H1 (cell line): ENCODE measurements around the gene COA1. TPM values are rescaled to one million over a fixed set of nuclear protein-coding genes. Genes with fewer than 3 reads are reported as not detected.
A peak's percentile ranks its signal among the peaks of the same experiment; 100 is the strongest.

ENCODE experiments used
- CTCF ChIA-PET: fragments of 300-600 bp; sonication (Branson Sonifier 250); formaldehyde crosslinking; loops from one replicate; lab custom pipeline; 2021; ENCODE audit not compliant: partially characterized antibody; lab: Charles Lee
- POLR2A ChIA-PET: fragments of 300-600 bp; sonication (Branson Sonifier 250); formaldehyde crosslinking; loops from one replicate; lab custom pipeline; 2021; ENCODE audit warnings: inconsistent platforms; ENCODE audit not compliant: partially characterized antibody; lab: Charles Lee
- DNase-seq, 2 experiments: peaks; one replicate each; pipeline versions ENCODE4 v3.0.0 to v3.0.0-alpha.2; 2010 to 2022; ENCODE audit warnings: low spot score in 2 of 2, low read depth in 1 of 2, mixed read lengths in 1 of 2
- FAIRE-seq: peaks from 2 replicates; lab custom pipeline; 2011; peaks lifted over from hg19 to GRCh38; lab: Jason Lieb, UNC
- H2AFZ ChIP-seq: 2 replicates; pipeline ENCODE4 v1.8.1; 2012; ENCODE audit warnings: low read length, inconsistent platforms
- H2AK5ac ChIP-seq: 2 replicates; pipeline ENCODE4 v1.6.1; 2013; ENCODE audit warnings: low read depth, low read length
- H2BK120ac ChIP-seq: replicated peaks from 2 replicates; pipeline ENCODE3; 2013; ENCODE audit warnings: low read depth, low read length, inconsistent platforms
- H2BK12ac ChIP-seq: 2 replicates; pipeline ENCODE4 v1.6.1; 2013; ENCODE audit warnings: low read depth, low read length
- H2BK15ac ChIP-seq: 2 replicates; pipeline ENCODE4 v1.6.1; 2013; ENCODE audit warnings: low read length
- H2BK20ac ChIP-seq: 2 replicates; pipeline ENCODE4 v1.6.1; 2013; ENCODE audit warnings: low read length
- H2BK5ac ChIP-seq: 2 replicates; pipeline ENCODE4 v1.6.1; 2013; ENCODE audit warnings: low read depth, low read length
- H3K14ac ChIP-seq: 2 replicates; pipeline ENCODE4 v1.6.1; 2013; ENCODE audit warnings: inconsistent platforms; ENCODE audit not compliant: insufficient read length
- H3K18ac ChIP-seq: 2 replicates; pipeline ENCODE4 v1.6.1; 2013; ENCODE audit warnings: low read length; ENCODE audit errors: extremely low read depth
- H3K23ac ChIP-seq: 2 replicates; pipeline ENCODE4 v1.6.1; 2013; ENCODE audit warnings: inconsistent platforms; ENCODE audit not compliant: insufficient read length
- H3K23me2 ChIP-seq: 2 replicates; pipeline ENCODE4 v1.6.1; 2013; ENCODE audit warnings: low read depth, low read length
- H3K27ac ChIP-seq: 2 replicates; pipeline ENCODE4 v1.6.1; 2011; ENCODE audit warnings: low read depth, low read length, inconsistent platforms
- H3K27me3 ChIP-seq, 4 experiments: replicated peaks in 1 of 4; 1 replicate in 1 of 4; 2 replicates in 3 of 4; pipeline versions ENCODE4 v1.6.1 to v1.8.1; 2011 to 2013; ENCODE audit warnings: low read length in 3 of 4, mild to moderate bottlenecking in 3 of 4, inconsistent platforms in 2 of 4, mixed read lengths in 2 of 4, moderate library complexity in 1 of 4; ENCODE audit not compliant: control insufficient read depth in 3 of 4, insufficient read depth in 3 of 4; ENCODE audit errors: extremely low read depth in 1 of 4
- H3K36me3 ChIP-seq, 4 experiments: 2 replicates each; pipeline versions ENCODE4 v1.6.1 to v1.8.1; 2011 to 2013; ENCODE audit warnings: mild to moderate bottlenecking in 4 of 4, low read length in 3 of 4, moderate library complexity in 2 of 4, control low read depth in 1 of 4, inconsistent platforms in 1 of 4; ENCODE audit not compliant: insufficient read depth in 4 of 4, control insufficient read depth in 2 of 4
- H3K4ac ChIP-seq: replicated peaks from 2 replicates; pipeline ENCODE3; 2013; ENCODE audit warnings: low read length, low read depth, mixed read lengths, inconsistent platforms; ENCODE audit not compliant: insufficient read length
- H3K4me1 ChIP-seq, 4 experiments: replicated peaks in 1 of 4; 1 replicate in 1 of 4; 2 replicates in 3 of 4; pipeline versions ENCODE4 v1.6.1 to v1.8.1; 2011 to 2013; ENCODE audit warnings: low read length in 3 of 4, inconsistent platforms in 2 of 4, mixed read lengths in 1 of 4; ENCODE audit not compliant: insufficient read depth in 4 of 4, control insufficient read depth in 3 of 4
- H3K4me2 ChIP-seq, 2 experiments: 2 replicates each; pipeline versions ENCODE4 v1.6.1 to v1.8.1; 2011 to 2013; ENCODE audit warnings: low read depth in 2 of 2, low read length in 2 of 2, control low read depth in 1 of 2, inconsistent platforms in 1 of 2, mild to moderate bottlenecking in 1 of 2; ENCODE audit not compliant: insufficient read depth in 1 of 2
- H3K4me3 ChIP-seq, 4 experiments: fragments of 200-600, 300-600 bp in 1 of 4; sonication (generic), shearing (Covaris generic), sonication (Bioruptor Twin) in 1 of 4; 2 replicates each; pipeline versions ENCODE4 v1.5.1 to v1.8.1; 2011 to 2016; ENCODE audit warnings: low read length in 4 of 4, low read depth in 3 of 4, control low read depth in 2 of 4, inconsistent platforms in 2 of 4, mild to moderate bottlenecking in 2 of 4, mixed read lengths in 1 of 4, moderate library complexity in 1 of 4; ENCODE audit not compliant: insufficient read depth in 2 of 4; ENCODE audit errors: extremely low read depth in 1 of 4
- H3K56ac ChIP-seq: replicated peaks from 2 replicates; pipeline ENCODE3; 2013; ENCODE audit warnings: low read depth, mild to moderate bottlenecking, mixed read lengths, low read length, inconsistent platforms; ENCODE audit not compliant: insufficient read length
- H3K79me1 ChIP-seq: 2 replicates; pipeline ENCODE4 v1.6.1; 2013; ENCODE audit warnings: low read depth, low read length, control low read depth
- H3K79me2 ChIP-seq, 2 experiments: 2 replicates each; pipeline versions ENCODE4 v1.6.1 to v1.8.1; 2012 to 2013; ENCODE audit warnings: low read length in 2 of 2, mild to moderate bottlenecking in 2 of 2, inconsistent platforms in 1 of 2; ENCODE audit not compliant: insufficient read depth in 2 of 2, control insufficient read depth in 1 of 2
- H3K9ac ChIP-seq, 4 experiments: replicated peaks in 1 of 4; 1 replicate in 1 of 4; 2 replicates in 3 of 4; pipeline versions ENCODE4 v1.6.1 to v1.8.1; 2011 to 2013; ENCODE audit warnings: low read depth in 3 of 4, low read length in 3 of 4, control low read depth in 2 of 4, mild to moderate bottlenecking in 2 of 4, moderate library complexity in 2 of 4, inconsistent platforms in 1 of 4; ENCODE audit errors: extremely low read depth in 1 of 4
- H3K9me3 ChIP-seq, 2 experiments: 2 replicates each; pipeline versions ENCODE4 v1.6.1 to v1.8.1; 2012 to 2013; ENCODE audit warnings: mild to moderate bottlenecking in 2 of 2, moderate library complexity in 2 of 2, control low read depth in 1 of 2, inconsistent platforms in 1 of 2, low read depth in 1 of 2, low read length in 1 of 2, mixed read lengths in 1 of 2; ENCODE audit not compliant: insufficient read depth in 2 of 2
- H4K20me1 ChIP-seq, 2 experiments: replicated peaks in 1 of 2; 2 replicates each; pipeline versions ENCODE3 to v1.8.1; 2011 to 2013; ENCODE audit warnings: inconsistent platforms in 2 of 2, low read length in 2 of 2, mild to moderate bottlenecking in 1 of 2; ENCODE audit not compliant: insufficient read depth in 2 of 2, control insufficient read depth in 1 of 2
- H4K5ac ChIP-seq: 2 replicates; pipeline ENCODE4 v1.6.1; 2013; ENCODE audit warnings: low read length, low read depth, mixed read lengths, inconsistent platforms; ENCODE audit not compliant: insufficient read length
- H4K8ac ChIP-seq: 2 replicates; pipeline ENCODE4 v1.8.0; 2013; ENCODE audit warnings: mild to moderate bottlenecking, moderate library complexity, low read length, inconsistent platforms; ENCODE audit not compliant: insufficient read depth; ENCODE audit errors: extremely low read depth
- H4K91ac ChIP-seq: replicated peaks from 2 replicates; pipeline ENCODE3; 2013; ENCODE audit warnings: low read length, mixed read lengths, inconsistent platforms; ENCODE audit not compliant: insufficient read length
- CEBPB ChIP-seq: IDR thresholded peaks from 2 replicates; pipeline ENCODE4 v1.6.1; 2012; ENCODE audit warnings: low read depth, low read length
- JUN ChIP-seq: IDR thresholded peaks from 2 replicates; pipeline ENCODE4 v1.6.1; 2011; ENCODE audit warnings: low read depth, mild to moderate bottlenecking, improper control_type of control experiment, low read length
- MAFK ChIP-seq: IDR thresholded peaks from 2 replicates; pipeline ENCODE4 v1.6.1; 2012; ENCODE audit warnings: low read depth, mild to moderate bottlenecking, improper control_type of control experiment, low read length
- MAX ChIP-seq: IDR thresholded peaks from 2 replicates; pipeline ENCODE4 v1.6.1; 2012; ENCODE audit warnings: inconsistent platforms
- POLR2A ChIP-seq, 2 experiments: IDR thresholded peaks; 1 replicate in 1 of 2; 2 replicates in 1 of 2; pipeline ENCODE4 v1.6.1; 2011; ENCODE audit warnings: low read depth in 2 of 2, low read length in 2 of 2, mild to moderate bottlenecking in 2 of 2; ENCODE audit errors: control extremely low read depth in 1 of 2
- SP1 ChIP-seq: IDR thresholded peaks from 2 replicates; pipeline ENCODE4 v1.6.1; 2011; ENCODE audit warnings: low read depth, low read length
- TBP ChIP-seq: IDR thresholded peaks from 2 replicates; pipeline ENCODE4 v1.6.1; 2011; ENCODE audit warnings: low read depth, low read length, improper control_type of control experiment
- WGBS, 2 experiments: shearing (Covaris generic) in 1 of 2; methylation state at CpG; one replicate each; pipeline versions ENCODE4 v1.1.6 to v1.1.7; 2013 to 2015; ENCODE audit warnings: low lambda C conversion rate in 2 of 2, mixed read lengths in 2 of 2, inconsistent platforms in 1 of 2, low coverage in 1 of 2, missing lambda C conversion rate in 1 of 2; ENCODE audit not compliant: insufficient replicate concordance in 2 of 2, insufficient coverage in 1 of 2, insufficient read length in 1 of 2; ENCODE audit errors: extremely low coverage in 1 of 2, missing lambda C conversion rate in 1 of 2; 5-methylcytosine and 5-hydroxymethylcytosine counted together
- polyA plus RNA-seq, 7 experiments: library from polyadenylated mRNA; depleted of rRNA in 3 of 7; stranded (reverse) in 5 of 7; unstranded in 2 of 7; fragments of >200 nt in 5 of 7; fragments of 200-250 nt in 2 of 7; gene quantifications; 1 replicate in 5 of 7; 2 replicates in 1 of 7; 4 replicates in 1 of 7; pipeline versions ENCODE4 v1.2.1 to v1.2.3, GENCODE V29; 2011 to 2013; ENCODE audit warnings: missing spikeins in 2 of 7, mixed read lengths in 2 of 7
- total RNA-seq: library from RNA; stranded (reverse); fragmentation: NEBNext Ultra II Directional; extraction: Animal tissue kit (Norgen Biotek cat#: 25700); gene quantifications from 2 replicates; pipeline ENCODE4 v1.2.1, GENCODE V29; 2021
- TF ChIP-seq, protein P1 (sequence below), 3 experiments: IDR thresholded peaks; 1 replicate in 2 of 3; 2 replicates in 1 of 3; pipeline versions ENCODE4 v1.5.1 to v1.6.1; 2011; ENCODE audit warnings: low read length in 3 of 3, mild to moderate bottlenecking in 3 of 3, inconsistent platforms in 2 of 3, low read depth in 1 of 3, moderate library complexity in 1 of 3; ENCODE audit not compliant: insufficient read depth in 1 of 3; ENCODE audit errors: control extremely low read depth in 1 of 3

The COA1 gene
- total and polyA plus RNA-seq, 2 of the 8 experiments (the other 6 are each of a cell fraction or from before 2014, with no cell fraction given): 98.6 to 143 TPM

DNA sequence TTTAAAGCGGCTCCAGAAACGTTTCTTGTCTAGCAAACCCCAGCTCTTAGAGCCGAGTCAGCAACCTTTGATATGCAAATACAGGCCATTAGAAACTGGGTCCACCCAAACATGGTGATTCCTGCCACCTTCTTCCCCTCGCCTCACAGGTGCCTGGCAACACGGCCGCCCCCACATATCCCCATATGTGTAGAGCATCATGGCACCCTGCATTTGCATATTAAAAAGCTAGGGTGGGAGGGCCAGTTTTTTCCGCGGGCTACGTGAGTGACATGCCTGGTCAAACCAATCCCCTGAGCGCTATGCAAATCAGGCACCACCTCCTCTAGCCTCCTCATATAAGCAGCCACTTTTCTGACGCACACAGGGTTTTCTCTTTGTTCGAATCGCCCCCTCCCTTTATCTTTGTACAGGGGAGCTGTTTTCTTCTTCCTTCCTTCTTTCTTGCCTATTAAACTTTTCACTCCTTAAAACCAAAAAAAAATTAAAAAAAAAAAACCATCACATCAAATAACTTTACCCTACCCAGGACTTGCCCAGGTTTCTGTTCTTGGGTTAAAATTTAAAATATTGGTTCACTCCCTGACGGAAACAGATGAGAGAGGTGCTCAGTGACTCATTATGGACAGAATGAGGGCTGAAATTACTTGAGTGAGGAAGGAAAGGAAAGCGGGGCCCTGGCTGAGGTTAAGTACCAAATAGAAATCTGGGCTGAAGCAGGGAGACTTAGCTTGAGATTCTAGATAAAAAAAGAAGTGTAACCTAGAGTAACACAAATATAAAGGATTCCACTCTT is 59.8 kb downstream of the COA1 start:
- H3K9me3 ChIP-seq: peaks cover 0 to 9% of the 10 kb centered on the region in 2 experiments; a peak in 1 of 4 replicates
- H3K23ac ChIP-seq: no peak overlapping the region
- H3K18ac ChIP-seq: no peak overlapping the region
- no peak overlapping the region for H3K56ac ChIP-seq
- peak; percentile 7 for FAIRE-seq
- H3K14ac ChIP-seq: no peak overlapping the region
- WGBS, 2 experiments: 43% methylated on average over 15 of the region's 15 CpGs; no CpG with 5 or more reads in 1 of the 2 experiments
- H4K91ac ChIP-seq: no peak overlapping the region
- no peak overlapping the region for H4K8ac ChIP-seq
- H2BK5ac ChIP-seq: no peak overlapping the region; the same call in 1 of the 2 replicates
- H2BK120ac ChIP-seq: no peak overlapping the region
- H3K4me1 ChIP-seq: no peaks in the 10 kb centered on the region; a peak in 2 of 7 replicates
- peaks cover 2% of the 10 kb centered on the region; the same call in 1 of the 2 replicates for H3K79me1 ChIP-seq
- peak overlapping the region in 1 of 4 experiments; percentile 40; a peak in 2 of 8 replicates for H3K4me3 ChIP-seq
- H3K79me2 ChIP-seq: peaks cover 8 to 98% of the 10 kb centered on the region in 2 experiments
- CTCF ChIA-PET: interaction anchor here (1.3 to 1.8 kb wide), 2 partner anchors 23 to 30 kb away, joined by 4 to 5 read pairs; no protein-coding TSS in a partner anchor
- H2BK12ac ChIP-seq: no peak overlapping the region; the same call in 1 of the 2 replicates
- H3K4me2 ChIP-seq: peak overlapping the region; percentile 42 to 52; a peak in 3 of 4 replicates
- H4K5ac ChIP-seq: peak overlapping the region; percentile 15
- H3K4ac ChIP-seq: peak overlapping the region; percentile 21
- POLR2A ChIA-PET: interaction anchor here (0.9 to 2.1 kb wide), 4 partner anchors 9 to 61 kb away, joined by 3 to 8 read pairs (median 4); partner anchors contain the start of gene COA1
- no peaks in the 10 kb centered on the region for H3K23me2 ChIP-seq
- H3K27ac ChIP-seq: peak overlapping the region; percentile 46; the same call in 1 of the 2 replicates
- H3K9ac ChIP-seq: no peak overlapping the region; a peak in 1 of 7 replicates
- H4K20me1 ChIP-seq: peaks cover 0 to 1% of the 10 kb centered on the region in 2 experiments
- no peaks in the 10 kb centered on the region for H3K27me3 ChIP-seq
- H2BK15ac ChIP-seq: no peak overlapping the region
- H3K36me3 ChIP-seq: peaks cover 0 to 4% (median under 1%) of the 10 kb centered on the region in 4 experiments; a peak in 2 of 8 replicates
- no peak overlapping the region for H2BK20ac ChIP-seq
- H2AFZ ChIP-seq: no peak overlapping the region
- DNase-seq: peak; percentile 67 to 92
- H2AK5ac ChIP-seq: no peak overlapping the region
- TF ChIP-seq JUN (no peak), SP1 (no peak), POLR2A (IDR thresholded peaks at IDR 0.05; ENCODE audit: control extremely low read depth in 1 of 2, low read depth in 2 of 2, low read length in 2 of 2) (no peak), CEBPB (no peak), MAX (no peak), MAFK (peak; percentile 65), TBP (peak; percentile 30; the same call in 1 of the 2 replicates)
- TF ChIP-seq, protein P1, sequence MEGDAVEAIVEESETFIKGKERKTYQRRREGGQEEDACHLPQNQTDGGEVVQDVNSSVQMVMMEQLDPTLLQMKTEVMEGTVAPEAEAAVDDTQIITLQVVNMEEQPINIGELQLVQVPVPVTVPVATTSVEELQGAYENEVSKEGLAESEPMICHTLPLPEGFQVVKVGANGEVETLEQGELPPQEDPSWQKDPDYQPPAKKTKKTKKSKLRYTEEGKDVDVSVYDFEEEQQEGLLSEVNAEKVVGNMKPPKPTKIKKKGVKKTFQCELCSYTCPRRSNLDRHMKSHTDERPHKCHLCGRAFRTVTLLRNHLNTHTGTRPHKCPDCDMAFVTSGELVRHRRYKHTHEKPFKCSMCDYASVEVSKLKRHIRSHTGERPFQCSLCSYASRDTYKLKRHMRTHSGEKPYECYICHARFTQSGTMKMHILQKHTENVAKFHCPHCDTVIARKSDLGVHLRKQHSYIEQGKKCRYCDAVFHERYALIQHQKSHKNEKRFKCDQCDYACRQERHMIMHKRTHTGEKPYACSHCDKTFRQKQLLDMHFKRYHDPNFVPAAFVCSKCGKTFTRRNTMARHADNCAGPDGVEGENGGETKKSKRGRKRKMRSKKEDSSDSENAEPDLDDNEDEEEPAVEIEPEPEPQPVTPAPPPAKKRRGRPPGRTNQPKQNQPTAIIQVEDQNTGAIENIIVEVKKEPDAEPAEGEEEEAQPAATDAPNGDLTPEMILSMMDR (IDR thresholded peaks at IDR 0.05; ENCODE audit: control extremely low read depth in 1 of 3, insufficient read depth in 1 of 3, low read depth in 1 of 3, low read length in 3 of 3): no peak
